Keratinocyte (primary cell): ENCODE results near the gene GPR31.

Source experiments
- CTCF ChIP-seq, 3 experiments: IDR thresholded peaks in 1 of 3; conservative IDR thresholded peaks in 1 of 3; optimal IDR thresholded peaks in 1 of 3; 2 replicates in 2 of 3; 3 replicates in 1 of 3; pipeline versions ENCODE3 to v1.5.1; 2011; ENCODE audit warnings: low read length in 3 of 3, mild to moderate bottlenecking in 3 of 3, moderate library complexity in 2 of 3, control low read depth in 1 of 3, inconsistent platforms in 1 of 3; ENCODE audit not compliant: insufficient read depth in 2 of 3; ENCODE audit errors: extremely low read depth in 1 of 3
- EZH2 ChIP-seq: IDR thresholded peaks from one replicate; pipeline ENCODE4 v1.6.1; 2012; ENCODE audit warnings: inconsistent platforms, mild to moderate bottlenecking, low read length, moderate library complexity

- TF ChIP-seq CTCF (optimal IDR thresholded peaks at IDR 0.05 in 1 of 3, IDR thresholded peaks at IDR 0.05 in 1 of 3, conservative IDR thresholded peaks at IDR 0.05 in 1 of 3; ENCODE audit: extremely low read depth in 1 of 3, insufficient read depth in 2 of 3, low read length in 3 of 3), result no peak
- TF ChIP-seq EZH2, result no peak
Observed at GRCh38 chr6:167111597-167111996, 46.2 kb downstream of the GPR31 start.
